GM21786 (cell line): Measurements from ENCODE around the gene DDX51.
"Not testable (repeated sequence)": the region's sequence is repeated elsewhere in the genome, so short reads cannot be mapped to it uniquely, and the experiment has no call there.

Experiments used
- ATAC-seq: cut with Tn5 transposase; IDR thresholded peaks from one replicate; pipeline ENCODE4 v1.9.1; 2021; ENCODE audit not compliant: unreplicated experiment

DDX51 gene

GRCh38 chr12:132154941-132155770, 11.0 kb upstream of the DDX51 start:
- ATAC-seq: no peak

GRCh38 chr12:132154341-132154761, 10.2 kb upstream of the DDX51 start:
- peak; percentile 12 for ATAC-seq

- peak; percentile 84 for ATAC-seq
Observed at GRCh38 chr12:132153501-132154340, 9.6 kb upstream of the DDX51 start.

DNA sequence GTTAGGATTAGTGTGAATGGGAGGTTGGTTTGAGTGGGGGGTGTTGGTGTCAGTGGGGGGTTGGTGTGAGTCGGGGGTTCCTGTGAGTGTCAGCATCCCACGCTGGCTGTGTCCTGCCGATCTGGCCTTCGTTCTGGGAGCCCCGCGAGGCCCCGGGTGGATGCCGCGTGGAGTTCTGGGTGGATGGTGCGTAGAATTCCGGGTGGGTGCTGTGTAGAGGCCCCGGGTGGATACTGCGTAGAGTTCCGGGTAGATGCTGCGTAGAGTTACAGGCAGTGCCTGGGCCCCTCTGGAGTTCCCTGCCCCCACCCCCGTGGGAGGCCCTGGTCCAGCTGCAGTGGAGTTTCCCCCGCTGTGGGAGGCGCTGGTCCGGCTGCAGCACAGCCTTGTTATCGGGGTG, 8.8 kb upstream of the DDX51 start:
- ATAC-seq: no peak

DNA sequence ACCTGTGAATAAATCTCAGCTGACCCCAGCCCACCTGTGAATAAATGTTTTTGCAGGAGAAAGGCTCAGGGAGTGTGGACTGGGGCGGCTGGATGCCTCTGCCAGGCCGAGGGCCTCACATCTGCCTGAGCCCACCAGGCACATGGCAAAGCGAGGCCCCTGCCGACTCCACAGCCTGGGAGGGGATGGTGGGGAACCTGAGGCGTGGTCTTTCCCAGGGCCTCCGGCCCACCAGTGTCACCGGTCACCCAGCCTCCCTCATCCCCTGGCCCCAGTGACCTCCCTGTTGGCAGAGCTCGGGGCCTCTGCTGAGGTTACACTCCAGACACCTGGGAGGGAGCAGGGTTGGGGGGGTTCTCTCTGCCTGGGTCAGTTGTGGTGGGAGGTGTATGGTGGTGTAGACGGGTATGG, 8.3 kb upstream of the DDX51 start:
- ATAC-seq: no peak

DNA sequence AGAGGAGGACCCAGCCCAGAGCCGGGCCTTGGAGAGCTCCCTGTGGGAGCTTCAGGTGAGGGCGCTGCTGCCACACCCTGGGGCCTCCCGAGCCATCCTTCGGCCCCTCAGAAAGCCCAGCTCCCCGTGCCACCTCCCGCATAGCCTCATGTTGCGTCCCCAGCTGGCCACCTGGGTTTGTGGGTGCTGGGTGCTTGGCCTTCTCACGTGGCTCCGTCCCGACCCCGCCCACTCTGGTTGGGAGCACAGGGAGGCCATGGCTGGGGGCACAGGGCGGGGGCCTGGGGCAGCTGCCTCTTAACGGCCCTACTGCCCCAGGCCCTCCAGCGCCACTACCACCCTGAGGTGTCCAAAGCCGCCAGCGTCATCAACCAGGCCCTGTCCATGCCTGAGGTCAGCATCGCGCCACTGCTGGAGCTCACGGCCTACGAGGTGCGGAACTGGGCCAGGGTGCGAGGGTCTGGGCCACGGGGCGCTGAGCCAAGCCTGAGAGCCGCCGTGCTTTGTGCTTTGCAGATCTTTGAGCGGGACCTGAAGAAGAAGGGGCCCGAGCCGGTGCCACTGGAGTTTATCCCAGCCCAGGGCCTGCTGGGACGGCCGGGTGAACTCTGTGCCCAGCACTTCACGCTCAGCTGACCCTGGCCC, 7.8 kb upstream of the DDX51 start:
- no peak for ATAC-seq

DNA sequence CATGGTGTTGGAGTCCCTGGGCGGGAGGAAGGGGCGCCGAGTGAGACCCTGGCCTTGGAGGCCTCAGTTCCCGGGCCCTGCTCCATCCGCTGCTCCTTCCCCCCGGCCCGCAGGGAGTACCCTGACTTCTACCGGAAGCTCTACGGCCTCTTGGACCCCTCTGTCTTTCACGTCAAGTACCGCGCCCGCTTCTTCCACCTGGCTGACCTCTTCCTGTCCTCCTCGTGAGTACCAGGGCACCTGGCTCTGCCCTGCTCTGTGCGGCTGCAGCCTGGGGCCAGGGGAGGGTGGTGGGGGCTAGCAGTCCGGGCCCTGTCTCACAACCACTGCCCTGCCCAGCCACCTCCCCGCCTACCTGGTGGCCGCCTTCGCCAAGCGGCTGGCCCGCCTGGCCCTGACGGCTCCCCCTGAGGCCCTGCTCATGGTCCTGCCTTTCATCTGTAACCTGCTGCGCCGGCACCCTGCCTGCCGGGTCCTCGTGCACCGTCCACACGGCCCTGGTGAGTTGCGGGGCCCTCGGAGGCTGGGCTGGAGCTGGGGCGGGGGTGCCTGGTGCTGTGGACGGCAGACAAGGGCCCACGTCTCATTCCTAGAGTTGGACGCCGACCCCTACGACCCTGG, 7.1 kb upstream of the DDX51 start:
- no peak for ATAC-seq

GRCh38 chr12:132150780-132151144, 6.6 kb upstream of the DDX51 start:
- no peak for ATAC-seq

DNA sequence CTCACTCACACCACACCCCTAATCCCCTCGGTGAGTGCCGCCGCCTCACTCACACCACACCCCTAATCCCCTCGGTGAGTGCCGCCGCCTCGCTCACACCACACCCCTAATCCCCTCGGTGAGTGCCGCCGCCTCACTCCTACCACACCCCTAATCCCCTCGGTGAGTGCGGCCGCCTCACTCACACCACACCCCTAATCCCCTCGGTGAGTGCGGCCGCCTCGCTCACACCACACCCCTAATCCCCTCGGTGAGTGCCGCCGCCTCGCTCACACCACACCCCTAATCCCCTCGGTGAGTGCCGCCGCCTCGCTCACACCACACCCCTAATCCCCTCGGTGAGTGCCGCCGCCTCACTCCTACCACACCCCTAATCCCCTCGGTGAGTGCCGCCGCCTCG, 5.4 kb upstream of the DDX51 start:
- not testable (repeated sequence) for ATAC-seq

DNA sequence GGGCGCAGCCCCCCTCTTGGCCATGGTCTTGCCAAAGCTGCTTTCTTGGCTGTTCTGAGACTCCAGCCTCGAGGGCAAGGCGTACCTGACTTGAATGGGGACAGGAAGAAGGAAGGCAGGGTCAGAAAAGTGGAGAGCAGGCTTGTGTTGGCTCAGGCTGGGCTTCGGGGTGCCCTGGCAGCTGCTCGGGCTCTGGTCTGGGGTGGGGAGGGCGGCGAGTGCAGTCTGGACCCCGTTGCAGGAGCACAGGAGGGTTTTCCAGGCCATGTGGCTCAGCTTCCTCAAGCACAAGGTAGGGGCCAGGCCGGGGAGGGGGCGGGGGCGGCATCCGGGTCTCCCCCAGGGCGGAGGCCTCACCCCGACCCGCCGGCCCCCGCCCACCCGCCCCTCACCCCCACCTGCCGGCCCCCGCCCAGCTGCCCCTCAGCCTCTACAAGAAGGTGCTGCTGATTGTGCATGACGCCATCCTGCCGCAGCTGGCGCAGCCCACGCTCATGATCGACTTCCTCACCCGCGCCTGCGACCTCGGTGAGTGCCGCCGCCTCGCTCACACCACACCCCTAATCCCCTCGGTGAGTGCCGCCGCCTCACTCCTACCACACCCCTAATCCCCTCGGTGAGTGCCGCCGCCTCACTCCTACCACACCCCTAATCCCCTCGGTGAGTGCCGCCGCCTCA, 4.4 kb upstream of the DDX51 start:
- ATAC-seq: no peak

GRCh38 chr12:132147423-132148367, 3.6 kb upstream of the DDX51 start:
- ATAC-seq: no peak

GRCh38 chr12:132146772-132147422, 2.8 kb upstream of the DDX51 start:
- ATAC-seq: no peak

DNA sequence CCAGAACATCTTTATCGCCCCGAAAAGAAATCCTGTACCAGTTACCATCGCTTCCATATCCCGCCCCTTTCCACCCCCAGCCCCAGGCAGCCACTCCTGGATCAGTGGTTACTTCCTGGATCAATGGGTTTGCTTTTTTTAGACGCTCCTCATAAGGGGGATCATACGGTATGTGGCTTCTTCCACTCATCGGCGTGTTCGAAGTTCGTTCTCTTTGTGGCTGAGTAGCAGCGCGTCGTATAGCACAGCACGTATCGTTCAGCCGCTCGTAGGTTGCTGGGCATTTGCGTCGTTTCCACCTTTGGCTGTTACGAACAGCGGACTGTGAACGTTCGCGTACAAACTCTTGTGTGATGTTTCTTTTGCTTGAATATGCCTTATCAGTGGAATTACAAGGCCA, 2.0 kb upstream of the DDX51 start:
- ATAC-seq: no peak

DNA sequence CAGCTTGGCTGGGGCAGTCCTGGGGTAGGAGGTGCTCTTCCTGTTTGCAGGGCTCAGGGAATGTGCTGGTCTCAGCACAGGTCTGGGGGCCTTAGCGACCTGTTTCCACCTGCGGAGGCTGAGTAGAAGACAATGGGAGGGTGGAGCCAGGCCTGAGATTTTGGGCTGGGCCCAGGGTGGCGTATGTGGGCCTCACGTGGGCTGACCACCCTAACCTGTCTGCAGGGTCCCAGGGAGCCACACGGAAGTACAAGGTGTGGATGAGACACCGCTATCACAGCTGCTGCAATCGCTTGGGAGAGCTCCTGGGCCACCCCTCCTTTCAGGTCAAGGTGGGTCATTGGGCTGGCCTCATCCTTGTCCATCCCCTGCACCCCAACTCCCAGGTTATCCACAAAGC, 1.2 kb upstream of the DDX51 start:
- ATAC-seq: no peak

DNA sequence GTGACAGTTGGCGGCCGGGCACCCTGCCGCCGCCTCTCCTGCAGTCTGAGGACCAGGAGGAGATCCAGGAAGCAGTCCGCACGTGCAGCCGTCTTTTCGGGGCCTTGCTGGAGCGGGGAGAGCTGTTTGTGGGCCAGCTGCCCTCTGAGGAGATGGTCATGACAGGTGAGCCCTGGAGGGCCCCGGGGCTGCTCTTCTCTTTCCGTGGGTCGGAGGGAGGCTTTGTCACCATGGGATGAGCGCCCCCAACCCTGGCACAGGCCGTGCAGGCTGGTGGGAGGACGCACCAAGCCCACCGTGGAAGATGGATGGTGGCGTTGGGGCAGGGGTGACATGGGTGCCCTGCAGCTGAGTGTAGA, 670 bp upstream of the DDX51 start:
- ATAC-seq: no peak

DNA sequence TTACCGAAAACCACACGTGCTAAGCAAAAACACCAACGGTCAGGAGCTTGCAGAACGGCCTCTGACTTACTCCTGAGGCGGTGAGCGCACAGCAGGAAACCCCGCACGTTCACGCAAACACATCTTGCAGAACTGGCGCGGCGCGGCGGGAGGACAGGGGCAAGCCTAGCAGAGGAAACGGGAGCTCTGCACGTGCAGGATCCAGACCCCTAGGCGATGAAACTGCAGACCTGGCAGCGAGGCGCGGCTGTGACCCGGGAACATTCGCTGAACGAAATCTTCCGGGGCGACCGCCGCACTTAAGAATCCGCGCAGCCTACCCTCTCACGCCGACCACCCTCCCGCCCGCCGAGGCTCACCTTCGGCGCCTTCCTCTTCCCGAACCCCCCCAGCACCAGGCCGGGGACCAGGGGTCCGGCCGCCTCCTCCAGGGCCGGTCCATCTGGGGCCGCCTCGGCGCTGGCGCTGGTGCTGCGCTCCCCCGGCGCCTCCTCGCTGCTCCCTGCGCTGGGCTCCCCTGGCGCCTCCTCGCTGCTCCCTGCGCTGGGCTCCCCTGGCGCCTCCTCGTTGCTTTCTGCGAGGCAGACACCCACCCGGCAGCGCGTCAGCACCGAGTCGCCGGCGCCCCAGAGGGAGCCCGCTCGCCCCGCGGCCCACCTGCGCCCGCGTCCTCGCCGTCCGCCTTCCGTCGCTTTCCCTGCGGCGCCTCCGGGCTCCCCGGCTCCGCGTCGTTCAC, 615 bp downstream of the DDX51 start:
- peak; percentile 27 for ATAC-seq

DNA sequence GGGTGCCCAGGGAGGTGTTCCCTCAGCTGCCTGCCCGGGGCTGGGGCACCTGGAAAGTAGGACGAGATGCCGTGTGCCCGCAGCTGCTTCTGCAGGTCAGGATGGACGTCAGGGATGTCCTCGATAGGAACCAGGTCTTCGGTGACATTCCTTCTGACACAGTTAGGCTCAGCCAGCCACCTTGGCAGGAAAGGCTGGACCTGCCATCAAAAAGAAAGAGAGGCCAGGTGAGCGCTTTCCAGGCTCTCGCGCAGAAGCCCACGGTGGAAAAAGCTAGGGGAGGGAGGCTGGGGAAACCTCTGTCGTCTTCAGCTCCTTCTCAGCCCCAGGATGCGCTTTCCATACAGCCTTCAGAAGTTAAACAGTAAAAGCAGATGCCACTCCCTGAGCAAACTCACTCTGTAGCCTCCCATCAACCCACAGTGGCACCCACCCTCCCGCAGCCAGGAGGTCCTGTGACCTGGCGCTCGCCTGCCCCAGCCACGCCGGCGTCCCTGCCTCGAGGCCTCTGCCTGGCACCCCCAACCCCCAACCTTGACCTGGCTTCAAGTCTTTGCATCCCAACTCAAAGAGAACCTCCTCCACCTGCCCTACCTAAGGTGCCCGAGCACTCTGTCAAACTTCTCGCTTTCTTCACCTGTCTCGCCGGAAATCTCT, 1.3 kb downstream of the DDX51 start:
- ATAC-seq: no peak
